H9 (cell line): ENCODE measurements around the gene ADIPOR1. TPM values are rescaled to one million over a fixed set of nuclear protein-coding genes. Genes with fewer than 3 reads are reported as not detected.

Source experiments
- DNase-seq: peaks from one replicate; pipeline ENCODE4 v3.0.0-alpha.2; 2017
- H2AFZ ChIP-seq: one replicate; pipeline ENCODE4 v1.6.1; 2013; ENCODE audit warnings: mild to moderate bottlenecking, low read length, control low read depth, moderate library complexity
- H2AK5ac ChIP-seq: 2 replicates; pipeline ENCODE4 v1.6.1; 2013; ENCODE audit warnings: low read length, control low read depth, mixed read lengths; ENCODE audit not compliant: insufficient read length
- H2BK120ac ChIP-seq: one replicate; pipeline ENCODE4 v1.6.1; 2013; ENCODE audit warnings: low read depth, mild to moderate bottlenecking, low read length, control low read depth, inconsistent platforms; ENCODE audit not compliant: poor library complexity, severe bottlenecking
- H2BK12ac ChIP-seq: 2 replicates; pipeline ENCODE4 v1.6.1; 2013; ENCODE audit warnings: low read length, control low read depth, mixed read lengths, low read depth; ENCODE audit not compliant: insufficient read length
- H2BK15ac ChIP-seq: 2 replicates; pipeline ENCODE4 v1.6.1; 2013; ENCODE audit warnings: low read depth, low read length, control low read depth
- H2BK20ac ChIP-seq: one replicate; pipeline ENCODE4 v1.6.1; 2013; ENCODE audit warnings: low read depth, mild to moderate bottlenecking, low read length, control low read depth, inconsistent platforms; ENCODE audit not compliant: poor library complexity, severe bottlenecking
- H2BK5ac ChIP-seq: 2 replicates; pipeline ENCODE4 v1.6.1; 2013; ENCODE audit warnings: low read length, control low read depth, mixed read lengths; ENCODE audit not compliant: insufficient read length
- H3K14ac ChIP-seq: 2 replicates; pipeline ENCODE4 v1.6.1; 2013; ENCODE audit warnings: low read length, control low read depth; ENCODE audit not compliant: insufficient read depth
- H3K18ac ChIP-seq: 2 replicates; pipeline ENCODE4 v1.6.1; 2013; ENCODE audit warnings: low read depth, mild to moderate bottlenecking, mixed read lengths, low read length, control low read depth; ENCODE audit not compliant: insufficient read length
- H3K23ac ChIP-seq: 2 replicates; pipeline ENCODE4 v1.6.1; 2013; ENCODE audit warnings: low read length, control low read depth, mixed read lengths, low read depth; ENCODE audit not compliant: insufficient read length
- H3K23me2 ChIP-seq: 2 replicates; pipeline ENCODE4 v1.6.1; 2013; ENCODE audit warnings: low read depth, mild to moderate bottlenecking, mixed read lengths, low read length, control low read depth; ENCODE audit not compliant: insufficient read length, poor library complexity, severe bottlenecking
- H3K27ac ChIP-seq: 2 replicates; pipeline ENCODE4 v1.5.1; 2013; ENCODE audit warnings: low read length, control low read depth, mixed read lengths, low read depth; ENCODE audit not compliant: insufficient read length
- H3K27me3 ChIP-seq: 2 replicates; pipeline ENCODE4 v1.6.1; 2013; ENCODE audit warnings: low read length, control low read depth, inconsistent platforms; ENCODE audit not compliant: insufficient read depth
- H3K4ac ChIP-seq: 2 replicates; pipeline ENCODE4 v1.6.1; 2013; ENCODE audit warnings: low read depth, mild to moderate bottlenecking, control low read depth, inconsistent platforms, low read length, moderate library complexity
- H3K4me1 ChIP-seq: 2 replicates; pipeline ENCODE4 v1.6.1; 2013; ENCODE audit warnings: low read length, control low read depth, inconsistent platforms; ENCODE audit not compliant: insufficient read depth
- H3K4me2 ChIP-seq: 2 replicates; pipeline ENCODE4 v1.6.1; 2013; ENCODE audit warnings: low read length, control low read depth, mixed read lengths; ENCODE audit not compliant: insufficient read length, insufficient read depth
- H3K56ac ChIP-seq: 2 replicates; pipeline ENCODE4 v1.6.1; 2013; ENCODE audit warnings: low read depth, mild to moderate bottlenecking, mixed read lengths, low read length, control low read depth; ENCODE audit not compliant: insufficient read length
- H3K79me1 ChIP-seq: 2 replicates; pipeline ENCODE4 v1.6.1; 2013; ENCODE audit warnings: low read depth, mild to moderate bottlenecking, moderate library complexity, low read length, control low read depth, inconsistent platforms; ENCODE audit not compliant: insufficient read depth, poor library complexity, severe bottlenecking
- H3K79me2 ChIP-seq: 2 replicates; pipeline ENCODE4 v1.6.1; 2013; ENCODE audit warnings: low read length, control low read depth, inconsistent platforms; ENCODE audit not compliant: insufficient read depth
- H3K9ac ChIP-seq: 2 replicates; pipeline ENCODE4 v1.6.1; 2013; ENCODE audit warnings: low read length, control low read depth, mixed read lengths; ENCODE audit not compliant: insufficient read length; ENCODE audit errors: extremely low read depth
- H3K9me3 ChIP-seq: one replicate; pipeline ENCODE4 v1.6.1; 2013; ENCODE audit warnings: low read depth, low read length, inconsistent platforms; ENCODE audit not compliant: control insufficient read depth
- H3T11ph ChIP-seq: one replicate; pipeline ENCODE4 v1.6.1; 2013; ENCODE audit warnings: mild to moderate bottlenecking, low read length, control low read depth, inconsistent platforms
- H4K20me1 ChIP-seq: one replicate; pipeline ENCODE4 v1.6.1; 2013; ENCODE audit not compliant: control insufficient read depth, insufficient read length, insufficient read depth
- H4K5ac ChIP-seq: 2 replicates; pipeline ENCODE4 v1.6.1; 2013; ENCODE audit warnings: low read depth, mild to moderate bottlenecking, mixed read lengths, low read length, control low read depth; ENCODE audit not compliant: insufficient read length
- H4K8ac ChIP-seq: replicated peaks from 2 replicates; pipeline ENCODE4 v1.6.1; 2013; ENCODE audit warnings: low read length, control low read depth, mixed read lengths, low read depth; ENCODE audit not compliant: insufficient read length
- H4K91ac ChIP-seq: 2 replicates; pipeline ENCODE4 v1.6.1; 2013; ENCODE audit warnings: low read depth, mild to moderate bottlenecking, moderate library complexity, mixed read lengths, low read length, control low read depth; ENCODE audit not compliant: insufficient read length
- H3K27ac Mint-ChIP-seq, 3 experiments: 2 replicates in 2 of 3; 3 replicates in 1 of 3; pipeline ENCODE4 v1.8.0; 2020 to 2021; ENCODE audit warnings: mixed read lengths in 3 of 3, mild to moderate bottlenecking in 1 of 3, moderate library complexity in 1 of 3
- H3K27me3 Mint-ChIP-seq: 2 replicates; pipeline ENCODE4 v1.8.0; 2021; ENCODE audit warnings: low read depth, mild to moderate bottlenecking, moderate library complexity, mixed read lengths
- H3K36me3 Mint-ChIP-seq, 3 experiments: 2 replicates in 2 of 3; 3 replicates in 1 of 3; pipeline ENCODE4 v1.8.0; 2020 to 2021; ENCODE audit warnings: low read depth in 3 of 3, mixed read lengths in 3 of 3; ENCODE audit not compliant: insufficient read depth in 1 of 3
- H3K4me1 Mint-ChIP-seq, 2 experiments: 2 replicates each; pipeline ENCODE4 v1.8.0; 2020; ENCODE audit warnings: mixed read lengths in 2 of 2
- H3K4me3 Mint-ChIP-seq, 2 experiments: 2 replicates in 1 of 2; 3 replicates in 1 of 2; pipeline ENCODE4 v1.8.0; 2020 to 2021; ENCODE audit warnings: mild to moderate bottlenecking in 2 of 2, mixed read lengths in 2 of 2, moderate library complexity in 1 of 2
- H3K9me3 Mint-ChIP-seq, 2 experiments: 2 replicates in 1 of 2; 3 replicates in 1 of 2; pipeline ENCODE4 v1.8.0; 2020; ENCODE audit warnings: mild to moderate bottlenecking in 2 of 2, mixed read lengths in 2 of 2, moderate library complexity in 1 of 2
- WGBS: extraction: QIAGEN DNeasy Blood & Tissue Kit; methylation state at CpG from one replicate; pipeline ENCODE4 v1.1.7; 2013; ENCODE audit warnings: missing lambda C conversion rate, low lambda C conversion rate, mixed read lengths; ENCODE audit not compliant: insufficient read length; ENCODE audit errors: extremely low coverage; 5-methylcytosine and 5-hydroxymethylcytosine counted together
- total RNA-seq: library from RNA; stranded (reverse); gene quantifications from 2 replicates; pipeline ENCODE4 v1.2.1, GENCODE V29; 2021
- TF ChIP-seq, protein P1 (sequence below): fragments of 200-600 bp; sonication (generic); conservative IDR thresholded peaks from 3 replicates; pipeline ENCODE4 v1.8.0; 2021; ENCODE audit warnings: antibody characterized with exemption, mild to moderate bottlenecking

Gene ADIPOR1
- total RNA-seq, 1 experiment from 2014 or later: 65.0 TPM

DNA sequence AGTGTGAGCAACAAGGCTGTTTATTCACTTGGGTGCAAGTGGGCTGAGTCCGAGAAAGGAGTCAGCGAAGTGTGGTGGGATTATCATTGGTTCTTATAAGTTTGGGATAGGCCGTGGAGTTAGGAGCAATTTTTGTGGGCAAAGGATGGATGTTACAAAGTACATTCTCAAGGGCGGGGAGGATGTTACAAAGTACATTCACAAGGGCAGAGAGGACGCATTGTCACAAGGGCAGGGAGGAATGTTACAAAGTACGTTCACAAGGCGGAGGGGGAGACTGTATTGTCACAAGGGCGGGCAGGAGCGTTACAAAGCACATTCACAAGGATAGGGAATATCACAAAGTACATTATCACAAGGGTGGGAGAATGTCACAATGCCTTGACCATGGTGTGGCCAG is 43.9 kb upstream of the ADIPOR1 start:
- Mint-ChIP-seq H3K9me3 (no peaks in the 10 kb centered on the region; a peak in 1 of 5 replicates), H3K27me3 (peaks cover 3% of the 10 kb centered on the region; the same call in 1 of the 2 replicates), H3K4me1 (peaks cover 20 to 24% of the 10 kb centered on the region in 2 experiments), H3K4me3 (no peak overlapping the region), H3K27ac (no peak overlapping the region), H3K36me3 (no peaks in the 10 kb centered on the region)
- Histone ChIP-seq H2BK12ac (no peak overlapping the region), H3K27ac (no peak overlapping the region), H3K79me1 (no peaks in the 10 kb centered on the region), H3K4me1 (peaks cover 3% of the 10 kb centered on the region), H4K5ac (no peak overlapping the region), H3K14ac (no peak overlapping the region), H3K56ac (no peak overlapping the region), H2BK5ac (no peak overlapping the region), H3K18ac (no peak overlapping the region), H3T11ph (no peak overlapping the region), H3K4ac (no peak overlapping the region), H3K9me3 (no peaks in the 10 kb centered on the region), H2BK20ac (no peak overlapping the region), H3K23ac (no peak overlapping the region), H4K20me1 (no peaks in the 10 kb centered on the region), H2AFZ (no peak overlapping the region), H4K91ac (no peak overlapping the region), H3K79me2 (no peaks in the 10 kb centered on the region), H3K27me3 (no peaks in the 10 kb centered on the region), H3K4me2 (no peak overlapping the region), H3K9ac (no peak overlapping the region), H4K8ac (no peak overlapping the region), H2BK15ac (no peak overlapping the region), H2AK5ac (no peak overlapping the region), H3K23me2 (peaks cover 6% of the 10 kb centered on the region), H2BK120ac (peak overlapping the region; percentile 36)
- TF ChIP-seq, protein P1, sequence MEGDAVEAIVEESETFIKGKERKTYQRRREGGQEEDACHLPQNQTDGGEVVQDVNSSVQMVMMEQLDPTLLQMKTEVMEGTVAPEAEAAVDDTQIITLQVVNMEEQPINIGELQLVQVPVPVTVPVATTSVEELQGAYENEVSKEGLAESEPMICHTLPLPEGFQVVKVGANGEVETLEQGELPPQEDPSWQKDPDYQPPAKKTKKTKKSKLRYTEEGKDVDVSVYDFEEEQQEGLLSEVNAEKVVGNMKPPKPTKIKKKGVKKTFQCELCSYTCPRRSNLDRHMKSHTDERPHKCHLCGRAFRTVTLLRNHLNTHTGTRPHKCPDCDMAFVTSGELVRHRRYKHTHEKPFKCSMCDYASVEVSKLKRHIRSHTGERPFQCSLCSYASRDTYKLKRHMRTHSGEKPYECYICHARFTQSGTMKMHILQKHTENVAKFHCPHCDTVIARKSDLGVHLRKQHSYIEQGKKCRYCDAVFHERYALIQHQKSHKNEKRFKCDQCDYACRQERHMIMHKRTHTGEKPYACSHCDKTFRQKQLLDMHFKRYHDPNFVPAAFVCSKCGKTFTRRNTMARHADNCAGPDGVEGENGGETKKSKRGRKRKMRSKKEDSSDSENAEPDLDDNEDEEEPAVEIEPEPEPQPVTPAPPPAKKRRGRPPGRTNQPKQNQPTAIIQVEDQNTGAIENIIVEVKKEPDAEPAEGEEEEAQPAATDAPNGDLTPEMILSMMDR: no peak
- WGBS: no CpG with 5 or more reads among the region's 9 CpGs
- DNase-seq: no peak
